IMR-90 (cell line): ENCODE data around the gene OPRM1. TPM values are rescaled to one million over a fixed set of nuclear protein-coding genes. Genes with fewer than 3 reads are reported as not detected.

Experiments used
- ATAC-seq: fragments of 200-7000 bp; cut with Tn5 transposase; 2 replicates; pipeline ENCODE4 v1.9.1; 2020; ENCODE audit warnings: low read depth, mild to moderate bottlenecking, moderate library complexity
- BruUV-seq: library from RNA; stranded (reverse); fragments of 400-500 nt; replicated peaks from 2 replicates; lab custom pipeline; 2021; lab: Mats Ljungman, UMichigan
- CTCF ChIA-PET: fragments of 300-600 bp; formaldehyde crosslinking; extraction: SDS; loops from one replicate; lab custom pipeline; 2021; ENCODE audit warnings: antibody characterized with exemption; lab: Yijun Ruan, JAX
- POLR2A ChIA-PET: fragments of 300-600 bp; sonication (Branson Sonifier 250); formaldehyde crosslinking; loops from one replicate; lab custom pipeline; 2022; ENCODE audit warnings: antibody characterized with exemption; ENCODE audit not compliant: unreplicated experiment; lab: Charles Lee
- DNase-seq: peaks from one replicate; pipeline ENCODE4 v3.0.0; 2013
- H2AFZ ChIP-seq: replicated peaks from 2 replicates; pipeline ENCODE3; 2013; ENCODE audit warnings: low read length, mild to moderate bottlenecking; ENCODE audit not compliant: poor library complexity
- H2AK5ac ChIP-seq: 2 replicates; pipeline ENCODE4 v1.6.1; 2013; ENCODE audit warnings: low read depth, low read length, inconsistent platforms
- H2AK9ac ChIP-seq: replicated peaks from 2 replicates; pipeline ENCODE3; 2013; ENCODE audit warnings: mild to moderate bottlenecking, low read depth, low read length, moderate library complexity; ENCODE audit not compliant: poor library complexity
- H2BK120ac ChIP-seq: 2 replicates; pipeline ENCODE4 v1.6.1; 2013; ENCODE audit warnings: low read depth, low read length, inconsistent platforms
- H2BK15ac ChIP-seq: 3 replicates; pipeline ENCODE4 v1.6.1; 2013; ENCODE audit warnings: low read depth, low read length, inconsistent platforms
- H2BK20ac ChIP-seq: 2 replicates; pipeline ENCODE4 v1.6.1; 2013; ENCODE audit warnings: low read depth, mild to moderate bottlenecking, inconsistent platforms, low read length, moderate library complexity
- H2BK5ac ChIP-seq: 2 replicates; pipeline ENCODE4 v1.6.1; 2013; ENCODE audit warnings: mild to moderate bottlenecking, low read depth, low read length, inconsistent platforms; ENCODE audit not compliant: poor library complexity, severe bottlenecking
- H3K14ac ChIP-seq: replicated peaks from 2 replicates; pipeline ENCODE4 v1.6.1; 2013; ENCODE audit warnings: low read depth, low read length, inconsistent platforms
- H3K18ac ChIP-seq: 2 replicates; pipeline ENCODE4 v1.6.1; 2013; ENCODE audit warnings: low read depth, low read length, control low read depth
- H3K23ac ChIP-seq: 2 replicates; pipeline ENCODE4 v1.6.1; 2013; ENCODE audit warnings: low read depth, low read length, inconsistent platforms
- H3K27ac ChIP-seq: 2 replicates; pipeline ENCODE4 v1.5.1; 2013; ENCODE audit warnings: mild to moderate bottlenecking, control low read depth, low read length; ENCODE audit not compliant: insufficient read depth
- H3K27me3 ChIP-seq: 2 replicates; pipeline ENCODE4 v1.6.1; 2013; ENCODE audit warnings: low read length; ENCODE audit not compliant: control insufficient read depth, insufficient read depth
- H3K36me3 ChIP-seq: 2 replicates; pipeline ENCODE4 v1.6.1; 2013; ENCODE audit warnings: low read length, mixed read lengths; ENCODE audit not compliant: control insufficient read depth, insufficient read depth
- H3K4ac ChIP-seq: 2 replicates; pipeline ENCODE4 v1.6.1; 2013; ENCODE audit warnings: low read depth, low read length, inconsistent platforms
- H3K4me1 ChIP-seq: 2 replicates; pipeline ENCODE4 v1.6.1; 2013; ENCODE audit warnings: low read length, mixed read lengths; ENCODE audit not compliant: control insufficient read depth, insufficient read depth
- H3K4me2 ChIP-seq: 2 replicates; pipeline ENCODE4 v1.6.1; 2013; ENCODE audit warnings: low read depth, mild to moderate bottlenecking, control low read depth, low read length, moderate library complexity
- H3K4me3 ChIP-seq: 2 replicates; pipeline ENCODE4 v1.5.1; 2013; ENCODE audit warnings: low read depth, mild to moderate bottlenecking, control low read depth, low read length, moderate library complexity; ENCODE audit not compliant: insufficient read depth
- H3K56ac ChIP-seq: 2 replicates; pipeline ENCODE4 v1.6.1; 2013; ENCODE audit warnings: low read length, inconsistent platforms; ENCODE audit not compliant: insufficient read depth; ENCODE audit errors: extremely low read depth
- H3K79me1 ChIP-seq, 2 experiments: 2 replicates each; pipeline ENCODE4 v1.6.1; 2013; ENCODE audit warnings: low read length in 2 of 2, inconsistent platforms in 1 of 2, low read depth in 1 of 2
- H3K9ac ChIP-seq: 2 replicates; pipeline ENCODE4 v1.6.1; 2013; ENCODE audit warnings: low read depth, low read length, control low read depth
- H3K9me1 ChIP-seq: 2 replicates; pipeline ENCODE4 v1.6.1; 2013; ENCODE audit warnings: low read length, inconsistent platforms; ENCODE audit not compliant: insufficient read depth
- H3K9me3 ChIP-seq: 2 replicates; pipeline ENCODE4 v1.6.1; 2013; ENCODE audit warnings: low read length; ENCODE audit not compliant: control insufficient read depth, insufficient read depth
- H4K20me1 ChIP-seq: 2 replicates; pipeline ENCODE4 v1.6.1; 2013; ENCODE audit warnings: low read length, inconsistent platforms; ENCODE audit not compliant: insufficient read depth
- H4K5ac ChIP-seq: 2 replicates; pipeline ENCODE4 v1.6.1; 2013; ENCODE audit warnings: mild to moderate bottlenecking, low read depth, low read length, control low read depth
- H4K8ac ChIP-seq, 2 experiments: 2 replicates each; pipeline ENCODE4 v1.6.1; 2013; ENCODE audit warnings: low read depth in 2 of 2, low read length in 2 of 2, control low read depth in 1 of 2, inconsistent platforms in 1 of 2
- H4K91ac ChIP-seq: 2 replicates; pipeline ENCODE4 v1.6.1; 2013; ENCODE audit warnings: low read depth, low read length, inconsistent platforms; ENCODE audit not compliant: insufficient read depth
- CEBPB ChIP-seq: IDR thresholded peaks from 2 replicates; pipeline ENCODE4 v1.6.1; 2012; ENCODE audit warnings: low read depth, low read length, improper control_type of control experiment
- CHD1 ChIP-seq: IDR thresholded peaks from 2 replicates; pipeline ENCODE4 v1.6.1; 2012; ENCODE audit warnings: low read depth, low read length, improper control_type of control experiment
- CTCF ChIP-seq: conservative IDR thresholded peaks from 2 replicates; pipeline ENCODE4 v1.5.1; 2012; ENCODE audit warnings: mild to moderate bottlenecking, low read depth, low read length, improper control_type of control experiment
- MAZ ChIP-seq: IDR thresholded peaks from 2 replicates; pipeline ENCODE4 v1.6.1; 2012; ENCODE audit warnings: low read depth, mild to moderate bottlenecking, low read length, improper control_type of control experiment, moderate library complexity, borderline replicate concordance
- POLR2A ChIP-seq: IDR thresholded peaks from 2 replicates; pipeline ENCODE4 v1.6.1; 2012; ENCODE audit warnings: mild to moderate bottlenecking, low read depth, low read length
- RAD21 ChIP-seq: IDR thresholded peaks from 2 replicates; pipeline ENCODE4 v1.6.1; 2012; ENCODE audit warnings: low read length, improper control_type of control experiment
- RCOR1 ChIP-seq: IDR thresholded peaks from 2 replicates; pipeline ENCODE4 v1.6.1; 2012; ENCODE audit warnings: mild to moderate bottlenecking, low read length, improper control_type of control experiment; ENCODE audit not compliant: insufficient replicate concordance
- WGBS, 2 experiments: methylation state at CpG; one replicate each; pipeline versions ENCODE4 v1.1.5 to v1.1.7; 2013; ENCODE audit warnings: missing lambda C conversion rate in 2 of 2; ENCODE audit not compliant: insufficient read length in 1 of 2; ENCODE audit errors: extremely low coverage in 2 of 2; 5-methylcytosine and 5-hydroxymethylcytosine counted together
- dilution Hi-C: fragments of 300-500 bp; cut with HindIII; formaldehyde crosslinking; loops from one replicate; pipeline ENCODE4 v1.14.3; 2018; ENCODE audit warnings: low sequenced_read_pairs; ENCODE audit not compliant: unreplicated experiment
- in situ Hi-C: fragments of 300-500 bp; cut with MboI; formaldehyde crosslinking; loops from 3 replicates; pipeline ENCODE4 v1.14.3; 2019; ENCODE audit warnings: low sequenced_read_pairs, inconsistent platforms, mixed read lengths
- intact Hi-C: fragments of 100-400 bp; cut with micrococcal nuclease; formaldehyde crosslinking; loops from 2 replicates; pipeline ENCODE4 v1.10.0; 2022
- polyA plus RNA-seq, 3 experiments: library from polyadenylated mRNA; depleted of rRNA; stranded (reverse); fragments of >200 nt; gene quantifications; 2 replicates each; pipeline ENCODE4 v1.2.3, GENCODE V29; 2012; ENCODE audit warnings: low replicate concordance in 1 of 3
- total RNA-seq: library from RNA; depleted of rRNA; stranded (reverse); fragments of >200 nt; gene quantifications from 2 replicates; pipeline ENCODE4 v1.2.3, GENCODE V29; 2012

The OPRM1 gene
- total and polyA plus RNA-seq, 2 of the 4 experiments (the other 2 are of a cell fraction): not detected

- Histone ChIP-seq H4K20me1 (no peaks in the 10 kb centered on the region), H3K4me3 (no peak overlapping the region), H4K5ac (no peak overlapping the region), H2BK20ac (no peak overlapping the region), H2BK120ac (no peak overlapping the region), H3K36me3 (no peaks in the 10 kb centered on the region), H3K9me1 (no peaks in the 10 kb centered on the region), H3K18ac (no peak overlapping the region), H2AK5ac (no peak overlapping the region), H4K91ac (no peak overlapping the region), H3K56ac (no peak overlapping the region), H3K27me3 (no peaks in the 10 kb centered on the region), H2BK5ac (no peak overlapping the region), H4K8ac (no peak overlapping the region), H3K9ac (no peak overlapping the region), H3K14ac (no peak overlapping the region), H3K4me1 (no peaks in the 10 kb centered on the region), H2AK9ac (no peak overlapping the region), H3K9me3 (no peaks in the 10 kb centered on the region), H3K79me1 (no peaks in the 10 kb centered on the region), H3K4me2 (no peak overlapping the region), H2BK15ac (no peak overlapping the region), H3K27ac (no peak overlapping the region), H3K4ac (no peak overlapping the region), H2AFZ (no peak overlapping the region), H3K23ac (no peak overlapping the region)
- TF ChIP-seq RAD21 (no peak), RCOR1 (no peak), MAZ (no peak), CEBPB (no peak), CHD1 (no peak), POLR2A (no peak), CTCF (no peak)
- 84% methylated on average over 3 of the region's 6 CpGs; no CpG with 5 or more reads in 1 of the 2 experiments for WGBS, 2 experiments
- intact Hi-C loops: no loop called here
- no peak for DNase-seq
- BruUV-seq: no TSS peak
- dilution Hi-C loops: no loop called here
- in situ Hi-C loops: no loop called here
- CTCF ChIA-PET: interaction anchor here (0.6 kb wide), 1 partner anchor 146 kb away, joined by 5 read pairs; no protein-coding TSS in a partner anchor
- ATAC-seq: no peak
- POLR2A ChIA-PET: no interaction called here
Observed at GRCh38 chr6:154138793-154139192, 99.8 kb downstream of the OPRM1 start.
